CD4-positive, alpha-beta T cell (primary cell): ENCODE data around the gene REEP2. TPM values are rescaled to one million over a fixed set of nuclear protein-coding genes. Genes with fewer than 3 reads are reported as not detected.
A peak's percentile ranks its signal among the peaks of the same experiment; 100 is the strongest.

Source experiments
- ATAC-seq: fragments of 200-7000 bp; cut with Tn5 transposase; one replicate; pipeline ENCODE4 v1.10.0; 2022; ENCODE audit warnings: mild to moderate bottlenecking; ENCODE audit not compliant: poor library complexity
- CTCF ChIA-PET: fragments of 350-600 bp; sonication (Branson Sonifier 250); formaldehyde crosslinking; loops from one replicate; lab custom pipeline; 2021; ENCODE audit warnings: antibody characterized with exemption, inconsistent platforms; lab: Charles Lee
- POLR2A ChIA-PET: fragments of 350-600 bp; sonication (Branson Sonifier 250); formaldehyde crosslinking; loops from one replicate; lab custom pipeline; 2021; ENCODE audit warnings: antibody characterized with exemption, inconsistent platforms; lab: Charles Lee
- DNase-seq, 14 experiments: peaks; one replicate each; pipeline ENCODE4 v3.0.0-alpha.2; 2013 to 2020; ENCODE audit warnings: mixed read lengths in 2 of 14
- H3K27ac ChIP-seq, 2 donors: one replicate each; pipeline versions ENCODE4 v1.5.1 to v1.7.0; 2013; ENCODE audit warnings: low read length in 2 of 2, low read depth in 1 of 2, mild to moderate bottlenecking in 1 of 2
- H3K27me3 ChIP-seq, 2 experiments: 1 replicate in 1 of 2; 2 replicates in 1 of 2; pipeline versions ENCODE4 v1.6.1 to v1.7.0; 2013; ENCODE audit warnings: low read length in 2 of 2, control low read depth in 1 of 2, mild to moderate bottlenecking in 1 of 2, moderate library complexity in 1 of 2; ENCODE audit not compliant: insufficient read depth in 2 of 2, control insufficient read depth in 1 of 2
- H3K36me3 ChIP-seq: one replicate; pipeline ENCODE4 v1.6.1; 2013; ENCODE audit warnings: low read length, control low read depth; ENCODE audit not compliant: insufficient read depth
- H3K4me1 ChIP-seq: one replicate; pipeline ENCODE4 v1.6.1; 2013; ENCODE audit warnings: low read length, control low read depth; ENCODE audit not compliant: insufficient read depth
- H3K4me3 ChIP-seq: one replicate; pipeline ENCODE4 v1.5.1; 2013; ENCODE audit warnings: mild to moderate bottlenecking, low read length, moderate library complexity
- H3K9me3 ChIP-seq, 2 experiments: 1 replicate in 1 of 2; 2 replicates in 1 of 2; pipeline versions ENCODE4 v1.6.1 to v1.7.0; 2013; ENCODE audit warnings: low read length in 2 of 2, mild to moderate bottlenecking in 2 of 2, control low read depth in 1 of 2, moderate library complexity in 1 of 2; ENCODE audit not compliant: control insufficient read depth in 1 of 2, insufficient read depth in 1 of 2
- H3K27ac Mint-ChIP-seq: one replicate; pipeline ENCODE4 v1.8.0; 2020; ENCODE audit warnings: mixed read lengths
- H3K27me3 Mint-ChIP-seq: one replicate; pipeline ENCODE4 v1.8.0; 2021; ENCODE audit warnings: mixed read lengths
- H3K36me3 Mint-ChIP-seq: one replicate; pipeline ENCODE4 v1.8.0; 2021; ENCODE audit warnings: low read depth, mixed read lengths
- H3K4me1 Mint-ChIP-seq: one replicate; pipeline ENCODE4 v1.8.0; 2021; ENCODE audit warnings: low read depth, mixed read lengths
- H3K4me3 Mint-ChIP-seq: one replicate; pipeline ENCODE4 v1.8.0; 2020; ENCODE audit warnings: mild to moderate bottlenecking, mixed read lengths
- H3K9me3 Mint-ChIP-seq: one replicate; pipeline ENCODE4 v1.8.0; 2020; ENCODE audit warnings: mixed read lengths
- CTCF ChIP-seq: fragments of 200-600 bp; IDR thresholded peaks from one replicate; pipeline ENCODE4 v1.8.0; 2022; ENCODE audit warnings: antibody characterized with exemption, mild to moderate bottlenecking
- intact Hi-C, 2 experiments: fragments of 100-400 bp; cut with DNase I in 1 of 2; cut with micrococcal nuclease in 1 of 2; formaldehyde crosslinking; loops; one replicate each; pipeline versions ENCODE4 v1.15.1 to v1.9.0; 2023 to 2025; cut with DNase I, micrococcal nuclease
- total RNA-seq, 174 experiments: library from RNA in 2 of 174; stranded (reverse) in 2 of 174; gene quantifications; one replicate each; pipeline ENCODE4 v1.2.3 and lab custom pipeline; 2021 to 2026

REEP2 gene
- total RNA-seq, 2 experiments from 2014 or later: 0.33 to 0.34 TPM

- intact Hi-C loops: no loop called here
- no peak for ATAC-seq
- DNase-seq: no peak
- Mint-ChIP-seq H3K27ac (no peak overlapping the region), H3K27me3 (no peaks in the 10 kb centered on the region), H3K9me3 (no peaks in the 10 kb centered on the region), H3K4me3 (no peak overlapping the region), H3K4me1 (peaks cover 17% of the 10 kb centered on the region), H3K36me3 (peaks cover 54% of the 10 kb centered on the region)
- peaks cover 44% of the 10 kb centered on the region for H3K36me3 ChIP-seq
- no peak overlapping the region for H3K4me3 ChIP-seq
- no peak overlapping the region for H3K27ac ChIP-seq
- H3K9me3 ChIP-seq: no peaks in the 10 kb centered on the region
- peaks cover 13% of the 10 kb centered on the region for H3K4me1 ChIP-seq
- ChIA-PET CTCF (no interaction called here), POLR2A (interaction anchor here (0.8 kb wide), 1 partner anchor 13 kb away, joined by 3 read pairs; no protein-coding TSS in a partner anchor)
- peaks cover 0 to 3% of the 10 kb centered on the region in 2 experiments for H3K27me3 ChIP-seq
- TF ChIP-seq CTCF: no peak
These were observed 2.9 kb upstream of the REEP2 start for GRCh38 chr5:138435943-138436342.

GRCh38 chr5:138438003-138438723 is 694 bp upstream of the REEP2 start:
- TF ChIP-seq CTCF: no peak
- no peak for DNase-seq
- ChIA-PET CTCF (interaction anchor here (0.7 to 2.0 kb wide), 3 partner anchors 12 to 86 kb away, joined by 3 to 5 read pairs (median 4); partner anchors contain the start of gene KDM3B), POLR2A (interaction anchor here (0.5 to 1.8 kb wide), 5 partner anchors 12 to 1031 kb away, joined by 3 to 7 read pairs (median 3); partner anchors contain the start of genes CDC23 and EGR1)
- Histone ChIP-seq H3K36me3 (peaks cover 30% of the 10 kb centered on the region), H3K9me3 (no peaks in the 10 kb centered on the region), H3K27me3 (peaks cover 0 to 3% of the 10 kb centered on the region in 2 experiments), H3K4me3 (peak overlapping the region; percentile 45), H3K4me1 (peaks cover 13% of the 10 kb centered on the region), H3K27ac (no peak overlapping the region)
- Mint-ChIP-seq H3K4me3 (peak overlapping the region; percentile 88), H3K36me3 (peaks cover 35% of the 10 kb centered on the region), H3K27me3 (no peaks in the 10 kb centered on the region), H3K4me1 (peaks cover 17% of the 10 kb centered on the region), H3K27ac (no peak overlapping the region), H3K9me3 (no peaks in the 10 kb centered on the region)
- ATAC-seq: no peak
- intact Hi-C loops: no loop called here

GRCh38 chr5:138439477-138440158 is 761 bp downstream of the REEP2 start:
- H3K9me3 Mint-ChIP-seq: no peaks in the 10 kb centered on the region
- H3K4me3 ChIP-seq: peak overlapping the region; percentile 48

More at GRCh38 chr5:138439477-138440158, 761 bp downstream of the REEP2 start:
- intact Hi-C loops: no loop called here
- no peaks in the 10 kb centered on the region for H3K9me3 ChIP-seq
- ATAC-seq: no peak
- no peak for TF ChIP-seq CTCF
- peaks cover 0 to 3% of the 10 kb centered on the region in 2 experiments for H3K27me3 ChIP-seq
- peak in 1 of 14 experiments; percentile 28 for DNase-seq
- Mint-ChIP-seq H3K4me1 (peaks cover 17% of the 10 kb centered on the region), H3K27me3 (no peaks in the 10 kb centered on the region), H3K27ac (no peak overlapping the region), H3K4me3 (peak overlapping the region; percentile 84), H3K36me3 (peaks cover 30% of the 10 kb centered on the region)
- ChIA-PET POLR2A (interaction anchor here (1.5 to 1.8 kb wide), 3 partner anchors 17 to 227 kb away, joined by 3 to 7 read pairs (median 6); partner anchors contain the start of genes CDC23 and EGR1), CTCF (interaction anchor here (2.0 kb wide), 1 partner anchor 64 kb away, joined by 5 read pairs; no protein-coding TSS in a partner anchor)
- H3K27ac ChIP-seq: no peak overlapping the region
- peaks cover 17% of the 10 kb centered on the region for H3K36me3 ChIP-seq
- peaks cover 13% of the 10 kb centered on the region for H3K4me1 ChIP-seq
